ENCODE measurements around the gene PSMD14.

Gene PSMD14

DNA sequence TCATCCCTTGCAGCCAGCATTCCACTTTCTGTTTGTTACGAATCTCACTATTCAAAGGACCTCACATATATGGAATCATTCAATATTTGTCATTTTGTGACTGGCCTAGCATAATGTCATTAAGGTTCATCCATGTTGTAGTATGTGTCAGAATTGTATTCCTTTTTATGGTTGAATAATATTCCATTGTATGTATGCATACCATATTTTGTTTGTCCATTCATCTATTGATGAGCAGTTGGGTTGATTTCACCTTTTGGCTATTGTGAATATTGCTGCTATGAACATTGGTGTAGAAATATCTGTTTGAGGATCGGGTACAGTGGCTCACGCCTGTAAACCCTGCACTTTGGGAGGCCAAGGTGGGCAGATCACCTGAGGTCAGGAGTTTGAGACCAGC, 35.0 kb downstream of the PSMD14 start:
- no peaks in the 10 kb centered on the region for H3K27me3 ChIP-seq (ENCODE audit: control insufficient read depth, insufficient read depth, low read length)
- H3K9ac ChIP-seq, result no peak overlapping the region
- peaks cover 9% of the 10 kb centered on the region for H3K4me1 ChIP-seq
- no peak overlapping the region for H2AFZ ChIP-seq
- TF ChIP-seq, protein P1, sequence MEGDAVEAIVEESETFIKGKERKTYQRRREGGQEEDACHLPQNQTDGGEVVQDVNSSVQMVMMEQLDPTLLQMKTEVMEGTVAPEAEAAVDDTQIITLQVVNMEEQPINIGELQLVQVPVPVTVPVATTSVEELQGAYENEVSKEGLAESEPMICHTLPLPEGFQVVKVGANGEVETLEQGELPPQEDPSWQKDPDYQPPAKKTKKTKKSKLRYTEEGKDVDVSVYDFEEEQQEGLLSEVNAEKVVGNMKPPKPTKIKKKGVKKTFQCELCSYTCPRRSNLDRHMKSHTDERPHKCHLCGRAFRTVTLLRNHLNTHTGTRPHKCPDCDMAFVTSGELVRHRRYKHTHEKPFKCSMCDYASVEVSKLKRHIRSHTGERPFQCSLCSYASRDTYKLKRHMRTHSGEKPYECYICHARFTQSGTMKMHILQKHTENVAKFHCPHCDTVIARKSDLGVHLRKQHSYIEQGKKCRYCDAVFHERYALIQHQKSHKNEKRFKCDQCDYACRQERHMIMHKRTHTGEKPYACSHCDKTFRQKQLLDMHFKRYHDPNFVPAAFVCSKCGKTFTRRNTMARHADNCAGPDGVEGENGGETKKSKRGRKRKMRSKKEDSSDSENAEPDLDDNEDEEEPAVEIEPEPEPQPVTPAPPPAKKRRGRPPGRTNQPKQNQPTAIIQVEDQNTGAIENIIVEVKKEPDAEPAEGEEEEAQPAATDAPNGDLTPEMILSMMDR (IDR thresholded peaks at IDR 0.05), result no peak
- H3K27ac ChIP-seq, result no peak overlapping the region
- H3K79me2 ChIP-seq, result peaks cover 24% of the 10 kb centered on the region
- H3K4me2 ChIP-seq (ENCODE audit: low read length), result no peak overlapping the region
- H3K9me3 ChIP-seq (ENCODE audit: control insufficient read depth, low read length), result no peaks in the 10 kb centered on the region
- no peaks in the 10 kb centered on the region for H3K36me3 ChIP-seq (ENCODE audit: control insufficient read depth, insufficient read depth, low read length)
- H3K4me3 ChIP-seq (ENCODE audit: low read depth, low read length), result no peak overlapping the region

DNA sequence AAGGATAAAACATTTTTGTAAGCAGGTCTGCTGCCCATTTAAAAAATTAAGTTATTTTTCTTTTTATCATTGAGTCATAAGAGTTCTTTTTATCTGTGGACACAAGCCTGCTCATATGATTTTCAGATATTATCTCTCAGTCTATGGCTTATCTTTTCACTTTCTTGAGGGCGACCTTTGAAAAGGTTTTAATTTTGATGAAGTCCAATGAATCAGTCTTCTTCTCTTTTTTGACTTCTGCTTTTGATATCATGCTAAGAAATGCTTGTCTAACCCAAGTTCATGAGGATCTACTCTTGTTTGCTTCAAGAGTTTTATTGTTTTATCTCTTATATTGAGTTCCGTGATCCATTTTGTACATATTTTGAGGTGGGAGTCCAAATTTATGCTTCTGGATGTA, 36.5 kb downstream of the PSMD14 start:
- Histone ChIP-seq H3K9ac (no peak overlapping the region), H2AFZ (no peak overlapping the region), H3K9me3 (ENCODE audit: control insufficient read depth, low read length) (no peaks in the 10 kb centered on the region), H3K4me3 (ENCODE audit: low read depth, low read length) (no peak overlapping the region), H3K4me2 (ENCODE audit: low read length) (no peak overlapping the region), H3K4me1 (peaks cover 9% of the 10 kb centered on the region), H3K27me3 (ENCODE audit: control insufficient read depth, insufficient read depth, low read length) (no peaks in the 10 kb centered on the region), H3K27ac (no peak overlapping the region), H3K79me2 (peaks cover 24% of the 10 kb centered on the region), H3K36me3 (ENCODE audit: control insufficient read depth, insufficient read depth, low read length) (no peaks in the 10 kb centered on the region)
- TF ChIP-seq, protein P1 (IDR thresholded peaks at IDR 0.05), result no peak

DNA sequence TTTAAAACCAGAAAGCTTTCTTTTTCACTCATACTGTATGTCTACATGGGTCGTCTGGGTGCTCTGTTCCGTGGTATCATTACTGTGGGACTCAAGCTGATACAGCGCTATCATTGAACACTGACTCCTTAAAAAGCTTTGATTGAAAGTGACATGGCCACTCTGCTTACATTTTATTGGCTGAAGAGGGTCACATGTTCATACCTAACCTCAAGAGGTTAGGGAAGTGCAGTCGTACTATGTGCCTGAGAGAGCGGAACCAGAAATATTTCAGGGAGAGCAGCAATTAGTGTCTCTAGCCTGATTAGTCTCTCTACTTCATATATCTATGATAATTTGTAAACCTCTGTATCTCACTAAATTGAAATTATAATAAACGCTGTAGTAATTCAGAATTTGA, 43.5 kb downstream of the PSMD14 start:
- no peaks in the 10 kb centered on the region for H3K27me3 ChIP-seq (ENCODE audit: control insufficient read depth, insufficient read depth, low read length)
- no peaks in the 10 kb centered on the region for H3K9me3 ChIP-seq (ENCODE audit: control insufficient read depth, low read length)
- H3K4me3 ChIP-seq (ENCODE audit: low read depth, low read length), result no peak overlapping the region
- no peaks in the 10 kb centered on the region for H3K36me3 ChIP-seq (ENCODE audit: control insufficient read depth, insufficient read depth, low read length)
- peaks cover 9% of the 10 kb centered on the region for H3K79me2 ChIP-seq
- TF ChIP-seq, protein P1 (IDR thresholded peaks at IDR 0.05), result no peak
- no peak overlapping the region for H3K27ac ChIP-seq
- peaks cover 9% of the 10 kb centered on the region for H3K4me1 ChIP-seq
- H3K9ac ChIP-seq, result no peak overlapping the region
- no peak overlapping the region for H3K4me2 ChIP-seq (ENCODE audit: low read length)
- H2AFZ ChIP-seq, result no peak overlapping the region

DNA sequence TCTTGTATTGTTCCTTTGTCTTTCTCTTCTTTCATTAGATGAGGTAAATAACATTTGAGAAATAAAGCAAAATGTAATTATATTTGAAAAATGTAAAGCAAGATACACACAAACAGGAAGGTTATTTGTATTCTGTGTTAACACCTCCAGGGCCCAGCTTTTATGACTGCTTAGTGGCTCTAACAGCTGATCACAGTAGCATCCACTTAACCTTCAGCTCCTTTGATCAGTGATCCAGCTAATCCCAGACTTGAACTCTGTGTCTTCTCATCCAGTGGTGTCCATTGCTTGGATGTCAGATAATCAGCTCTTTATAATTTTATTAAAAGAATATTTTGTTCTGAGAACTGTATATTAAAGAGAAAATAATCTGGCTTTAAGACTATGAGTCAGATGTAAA, 44.5 kb downstream of the PSMD14 start:
- H3K4me3 ChIP-seq (ENCODE audit: low read depth, low read length), result no peak overlapping the region
- H3K9ac ChIP-seq, result no peak overlapping the region
- H3K79me2 ChIP-seq, result peaks cover 4% of the 10 kb centered on the region
- TF ChIP-seq, protein P1 (IDR thresholded peaks at IDR 0.05), result no peak
- no peaks in the 10 kb centered on the region for H3K27me3 ChIP-seq (ENCODE audit: control insufficient read depth, insufficient read depth, low read length)
- H3K4me1 ChIP-seq, result peaks cover 4% of the 10 kb centered on the region
- H3K27ac ChIP-seq, result no peak overlapping the region
- H3K36me3 ChIP-seq (ENCODE audit: control insufficient read depth, insufficient read depth, low read length), result no peaks in the 10 kb centered on the region
- no peaks in the 10 kb centered on the region for H3K9me3 ChIP-seq (ENCODE audit: control insufficient read depth, low read length)
- no peak overlapping the region for H2AFZ ChIP-seq
- no peak overlapping the region for H3K4me2 ChIP-seq (ENCODE audit: low read length)

DNA sequence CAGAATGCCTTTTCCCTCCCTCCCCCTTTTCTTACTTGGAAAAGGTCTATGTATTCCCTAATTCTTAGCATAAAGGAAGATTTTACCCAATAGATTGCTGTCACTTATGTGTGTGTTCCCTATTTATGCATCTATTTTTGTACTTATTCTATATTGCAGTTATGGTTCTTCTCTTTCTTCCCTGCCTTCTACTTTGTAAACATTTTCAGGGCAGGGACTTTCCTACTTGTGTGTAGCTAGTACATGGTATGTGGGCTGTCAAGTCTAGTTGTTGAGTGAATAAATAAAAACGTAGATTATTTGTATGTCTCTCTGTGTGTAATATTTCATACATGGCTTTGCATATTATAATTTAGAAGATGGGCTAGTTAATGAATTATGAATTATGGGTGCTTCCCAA, 45.3 kb downstream of the PSMD14 start:
- Histone ChIP-seq H3K27me3 (ENCODE audit: control insufficient read depth, insufficient read depth, low read length) (no peaks in the 10 kb centered on the region), H3K9ac (no peak overlapping the region), H3K4me1 (no peaks in the 10 kb centered on the region), H3K4me3 (ENCODE audit: low read depth, low read length) (no peak overlapping the region), H2AFZ (no peak overlapping the region), H3K79me2 (peaks cover 5% of the 10 kb centered on the region), H3K4me2 (ENCODE audit: low read length) (no peak overlapping the region), H3K36me3 (ENCODE audit: control insufficient read depth, insufficient read depth, low read length) (no peaks in the 10 kb centered on the region), H3K27ac (no peak overlapping the region), H3K9me3 (ENCODE audit: control insufficient read depth, low read length) (no peaks in the 10 kb centered on the region)
- TF ChIP-seq, protein P1 (IDR thresholded peaks at IDR 0.05), result no peak

All from parathyroid adenoma (tissue), 2 donors.